ENCODE results near the gene LILRB5. TPM values are rescaled to one million over a fixed set of nuclear protein-coding genes. Genes with fewer than 3 reads are reported as not detected.
A peak's percentile ranks its signal among the peaks of the same experiment; 100 is the strongest.
"Not testable (repeated sequence)": the region's sequence is repeated elsewhere in the genome, so short reads cannot be mapped to it uniquely, and the experiment has no call there.

The LILRB5 gene
- polyA plus RNA-seq, 3 donors = 1.4 to 3.7 (median 2.3) TPM

- DNase-seq (ENCODE audit: extremely low read depth in 1 of 11, low read depth in 9 of 11, low spot score in 4 of 11) = no peak
Measured at GRCh38 chr19:54252243-54252642, 4.8 kb downstream of the LILRB5 start.

- no peak for DNase-seq (ENCODE audit: extremely low read depth in 1 of 11, low read depth in 9 of 11, low spot score in 4 of 11)
Measured at GRCh38 chr19:54248016-54248601, 9.0 kb downstream of the LILRB5 start.

- no peak for DNase-seq (ENCODE audit: extremely low read depth in 1 of 11, low read depth in 9 of 11, low spot score in 4 of 11)
Measured at GRCh38 chr19:54247106-54247930, 9.8 kb downstream of the LILRB5 start.

GRCh38 chr19:54245936-54246335 lies 11.1 kb downstream of the LILRB5 start:
- DNase-seq (ENCODE audit: extremely low read depth in 1 of 11, low read depth in 9 of 11, low spot score in 4 of 11) = no peak

- not testable (repeated sequence) for DNase-seq (ENCODE audit: extremely low read depth in 1 of 11, low read depth in 9 of 11, low spot score in 4 of 11)
Measured at GRCh38 chr19:54243809-54244208, 13.3 kb downstream of the LILRB5 start.

- DNase-seq (ENCODE audit: extremely low read depth in 1 of 11, low read depth in 9 of 11, low spot score in 4 of 11) = not testable (repeated sequence)
Measured at GRCh38 chr19:54242646-54243045, 14.4 kb downstream of the LILRB5 start, which contains the start of gene LILRA6. Gene LILRA6, minus strand, starts transcription at chr19:54242790.

GRCh38 chr19:54242234-54242633 lies 14.8 kb downstream of the LILRB5 start:
- not testable (repeated sequence) for DNase-seq (ENCODE audit: extremely low read depth in 1 of 11, low read depth in 9 of 11, low spot score in 4 of 11)

GRCh38 chr19:54240372-54241336 lies 16.4 kb downstream of the LILRB5 start:
- not testable (repeated sequence) for DNase-seq (ENCODE audit: extremely low read depth in 1 of 11, low read depth in 9 of 11, low spot score in 4 of 11)

- DNase-seq (ENCODE audit: extremely low read depth in 1 of 11, low read depth in 9 of 11, low spot score in 4 of 11) = not testable (repeated sequence)
Measured at GRCh38 chr19:54239491-54240371, 17.3 kb downstream of the LILRB5 start.

GRCh38 chr19:54233941-54234340 lies 23.1 kb downstream of the LILRB5 start:
- no peak for DNase-seq (ENCODE audit: extremely low read depth in 1 of 11, low read depth in 9 of 11, low spot score in 4 of 11)

GRCh38 chr19:54231077-54231931 lies 25.8 kb downstream of the LILRB5 start:
- peak in 10 of 11 donors; percentile 45 to 77 (median 67) for DNase-seq (ENCODE audit: extremely low read depth in 1 of 11, low read depth in 9 of 11, low spot score in 4 of 11)

GRCh38 chr19:54230031-54230430 lies 27.0 kb downstream of the LILRB5 start:
- DNase-seq (ENCODE audit: extremely low read depth in 1 of 11, low read depth in 9 of 11, low spot score in 4 of 11) = no peak

- DNase-seq (ENCODE audit: extremely low read depth in 1 of 11, low read depth in 9 of 11, low spot score in 4 of 11) = no peak
Measured at GRCh38 chr19:54229146-54229545, 27.9 kb downstream of the LILRB5 start.

GRCh38 chr19:54224619-54225018 lies 32.5 kb downstream of the LILRB5 start:
- not testable (repeated sequence) for DNase-seq (ENCODE audit: extremely low read depth in 1 of 11, low read depth in 9 of 11, low spot score in 4 of 11)

GRCh38 chr19:54223937-54224281 lies 33.2 kb downstream of the LILRB5 start:
- not testable (repeated sequence) for DNase-seq (ENCODE audit: extremely low read depth in 1 of 11, low read depth in 9 of 11, low spot score in 4 of 11)

GRCh38 chr19:54223277-54223936 lies 33.7 kb downstream of the LILRB5 start:
- not testable (repeated sequence) for DNase-seq (ENCODE audit: extremely low read depth in 1 of 11, low read depth in 9 of 11, low spot score in 4 of 11)
